T-helper 9 cell (primary cell): ENCODE measurements around the gene CD14.
"Not testable (repeated sequence)": the region's sequence is repeated elsewhere in the genome, so short reads cannot be mapped to it uniquely, and the experiment has no call there.

Experiments used
- DNase-seq: peaks from one replicate; pipeline ENCODE4 v3.0.0-alpha.2; 2020
- total RNA-seq, 2 donors: gene quantifications; one replicate each; lab custom pipeline; 2026; lab: John Stamatoyannopoulos, UW

Gene CD14
- total RNA-seq: 0.48 to 1.2 reads per million in 2 donors

GRCh38 chr5:140633021-140633471 lies at the start of gene CD14:
TSS of gene CD14 (minus strand) at chr5:140633175. CDS start at chr5:140633071, 104 bp downstream.
- no peak for DNase-seq

- no peak for DNase-seq
Measured at GRCh38 chr5:140678993-140679392, 46.0 kb upstream of the CD14 start.

GRCh38 chr5:140677947-140678346 lies 45.0 kb upstream of the CD14 start:
- DNase-seq: no peak

DNA sequence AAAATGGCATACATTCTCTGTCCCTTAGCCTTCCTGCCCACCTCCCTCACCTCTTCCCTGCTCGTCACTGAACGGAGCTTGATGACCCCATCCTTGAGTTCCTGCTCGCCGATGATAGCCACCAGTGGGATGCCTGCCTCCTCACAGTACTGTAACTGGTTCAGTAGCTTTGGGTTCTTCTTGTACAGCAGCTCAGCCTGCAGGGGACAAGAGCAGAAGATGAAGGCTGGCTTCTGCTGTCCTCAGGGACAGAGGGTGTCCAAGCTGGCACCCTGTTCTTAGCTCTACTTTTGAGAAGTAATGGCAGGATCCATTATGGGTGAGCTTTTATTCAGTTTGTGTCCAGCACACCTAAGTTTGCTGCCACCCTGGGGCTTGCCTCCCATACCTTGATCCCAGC lies 41.7 kb upstream of the CD14 start:
- DNase-seq: no peak

GRCh38 chr5:140674211-140674610 lies 41.2 kb upstream of the CD14 start:
- DNase-seq: no peak

DNA sequence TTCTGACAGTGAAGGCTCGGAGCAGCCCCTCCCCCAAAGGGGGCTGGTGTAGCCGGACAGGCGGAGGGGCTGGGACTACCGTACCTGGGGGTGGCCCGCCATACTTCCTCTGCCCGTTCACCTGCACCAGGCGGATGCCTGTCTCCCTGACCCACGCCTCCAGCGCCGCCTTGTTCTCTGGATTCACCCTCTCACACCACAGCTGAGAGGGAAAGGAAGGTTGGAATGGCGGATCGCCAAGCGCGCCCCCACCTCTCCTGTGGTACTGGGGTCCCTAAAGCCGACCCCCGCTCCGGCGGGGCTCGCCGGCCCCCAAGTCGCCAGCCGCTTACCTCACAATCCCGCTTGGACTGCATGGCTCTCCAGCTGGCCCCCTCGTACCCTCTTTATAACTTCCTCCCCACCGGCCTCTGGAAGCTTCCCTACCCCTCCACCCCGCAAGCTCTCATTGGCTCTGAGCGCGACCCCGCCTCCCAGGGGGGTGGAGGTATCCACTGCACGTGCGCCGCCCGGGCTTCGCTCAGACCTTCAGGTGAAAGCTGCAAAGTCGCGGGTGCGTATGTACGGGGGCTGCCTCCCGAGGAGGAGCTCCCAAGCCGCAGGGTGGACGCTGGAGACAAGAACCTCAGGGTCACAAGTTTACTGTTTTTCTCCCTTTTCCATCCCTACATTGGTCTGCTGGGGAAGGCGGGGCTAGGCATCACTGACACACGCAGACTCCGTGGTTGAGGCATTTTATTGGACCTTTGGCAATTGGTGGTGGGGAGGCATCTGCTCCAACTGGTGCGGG lies 40.4 kb upstream of the CD14 start, which contains the start of gene DND1:
Gene DND1 (minus strand): TSS at position 390 of the 790 bp plus-strand sequence. CDS start 34 bp downstream, at position 356.
- DNase-seq: no peak

- DNase-seq: no peak
Measured at GRCh38 chr5:140672455-140673186, 39.6 kb upstream of the CD14 start.

DNA sequence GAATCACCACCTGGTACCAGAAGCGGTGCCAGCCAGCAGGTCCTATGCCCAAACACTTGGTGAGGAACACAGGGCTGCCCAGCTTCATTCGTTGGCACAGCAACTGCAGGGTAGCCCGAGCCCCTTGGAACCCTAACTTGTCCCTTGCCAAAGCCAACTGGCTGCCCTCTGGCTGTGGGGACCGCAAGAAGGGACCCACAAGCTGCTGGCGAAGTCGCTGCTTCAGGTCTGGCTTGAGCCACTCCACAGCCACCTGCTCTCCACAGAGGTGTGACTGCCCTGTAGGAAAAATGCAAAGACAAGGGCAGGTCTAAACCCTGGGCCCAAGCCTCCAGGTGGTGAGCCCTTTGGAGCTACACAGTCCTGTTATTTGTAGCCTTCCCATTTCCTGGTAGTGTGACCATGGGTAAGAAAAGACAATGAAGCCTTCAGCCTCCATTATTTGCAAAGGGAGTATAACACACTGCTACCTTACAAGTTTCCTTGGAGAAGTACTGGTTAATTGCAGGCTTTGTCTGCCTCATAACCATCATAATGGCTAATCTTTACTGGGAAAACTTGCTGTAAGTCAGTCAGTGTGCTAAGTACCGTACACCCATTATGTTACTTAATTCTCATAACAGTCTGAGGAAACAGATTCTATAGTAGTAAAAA lies 38.6 kb upstream of the CD14 start:
- no peak for DNase-seq

GRCh38 chr5:140671035-140671434 lies 38.1 kb upstream of the CD14 start:
- DNase-seq: not testable (repeated sequence)

- peak; percentile 95 for DNase-seq
Measured at GRCh38 chr5:140664359-140665119, 31.6 kb upstream of the CD14 start, which contains the start of gene WDR55. TSS of gene WDR55 (plus strand) at chr5:140664904. CDS start at chr5:140664913, 9 bp downstream.

GRCh38 chr5:140664030-140664358 lies 31.0 kb upstream of the CD14 start:
- DNase-seq: no peak

DNA sequence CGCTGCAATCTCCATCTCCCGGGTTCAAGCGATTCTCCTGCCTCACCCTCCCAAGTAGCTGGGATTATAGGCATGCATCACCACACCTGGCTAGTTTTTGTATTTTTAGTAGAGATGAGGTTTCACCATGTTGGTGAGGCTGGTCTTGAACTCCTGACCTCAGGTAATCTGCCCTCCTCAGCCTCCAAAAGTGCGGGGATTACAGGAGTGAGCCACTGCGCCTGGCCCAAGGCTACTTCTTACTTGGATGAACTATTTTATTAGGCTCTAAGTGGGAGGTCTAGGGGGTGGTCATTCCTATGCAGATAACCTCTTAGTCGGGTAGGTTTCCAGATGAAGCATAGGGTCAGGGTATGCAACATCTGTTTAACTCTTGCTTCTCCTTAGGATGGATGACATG lies 27.4 kb upstream of the CD14 start:
- not testable (repeated sequence) for DNase-seq

GRCh38 chr5:140658870-140659269 lies 25.9 kb upstream of the CD14 start:
- DNase-seq: no peak

DNA sequence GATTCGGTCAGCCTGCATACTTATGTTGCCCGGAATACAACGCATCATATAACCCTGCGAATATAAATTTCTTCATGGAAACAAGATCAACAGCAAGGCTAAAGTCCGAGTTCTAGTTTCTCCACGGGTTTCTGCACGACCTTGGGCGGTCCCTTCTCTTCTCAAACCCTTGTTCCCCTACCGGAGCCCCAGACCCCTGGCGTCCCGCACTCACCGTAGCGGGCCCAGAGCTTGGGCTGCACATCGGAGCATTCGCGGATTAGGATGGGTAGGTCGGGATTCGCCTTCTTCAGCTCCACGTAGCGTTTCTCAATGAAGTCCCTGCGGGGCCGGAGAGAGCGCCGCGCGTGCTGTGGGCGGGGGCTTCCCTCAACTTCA lies 14.1 kb upstream of the CD14 start:
- no peak for DNase-seq

DNA sequence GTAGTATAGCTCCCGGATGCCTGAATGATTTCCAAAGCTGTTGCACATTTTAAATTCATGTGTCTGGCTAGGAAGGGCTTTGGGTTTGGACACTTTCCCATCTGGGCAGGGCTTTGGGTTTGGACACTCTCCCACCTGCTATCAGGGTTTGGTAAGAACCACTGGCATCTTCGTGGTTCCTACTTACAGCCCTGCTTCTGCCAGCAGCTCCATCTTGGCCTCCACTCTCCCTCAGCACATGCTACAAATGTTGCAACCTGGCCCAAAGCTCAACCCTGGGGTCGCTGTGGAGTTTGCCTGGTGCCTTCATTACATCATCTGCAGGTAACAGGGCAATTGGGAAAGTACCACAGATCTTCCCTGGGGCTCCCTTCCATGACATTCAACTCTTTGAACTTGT lies 9.7 kb upstream of the CD14 start:
- no peak for DNase-seq

- no peak for DNase-seq
Measured at GRCh38 chr5:140641716-140642115, 8.7 kb upstream of the CD14 start.

GRCh38 chr5:140639148-140639981 lies 6.4 kb upstream of the CD14 start, which contains the start of gene TMCO6:
TSS of gene TMCO6 (plus strand) at chr5:140639451. CDS start at chr5:140639528, 77 bp downstream.
- DNase-seq: peak; percentile 98

DNA sequence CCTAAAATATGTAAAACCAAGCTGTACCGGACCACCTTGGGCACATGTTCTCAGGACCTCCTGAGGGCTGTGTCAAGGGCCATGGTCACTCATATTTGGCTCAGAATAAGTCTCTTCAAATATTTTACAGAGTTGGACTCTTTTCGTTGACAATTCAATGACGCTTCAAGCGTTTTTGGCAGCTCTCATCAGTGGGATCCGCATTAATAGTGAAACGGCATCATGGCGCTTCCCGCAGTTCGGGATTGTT lies 5.8 kb upstream of the CD14 start:
- DNase-seq: not testable (repeated sequence)

DNA sequence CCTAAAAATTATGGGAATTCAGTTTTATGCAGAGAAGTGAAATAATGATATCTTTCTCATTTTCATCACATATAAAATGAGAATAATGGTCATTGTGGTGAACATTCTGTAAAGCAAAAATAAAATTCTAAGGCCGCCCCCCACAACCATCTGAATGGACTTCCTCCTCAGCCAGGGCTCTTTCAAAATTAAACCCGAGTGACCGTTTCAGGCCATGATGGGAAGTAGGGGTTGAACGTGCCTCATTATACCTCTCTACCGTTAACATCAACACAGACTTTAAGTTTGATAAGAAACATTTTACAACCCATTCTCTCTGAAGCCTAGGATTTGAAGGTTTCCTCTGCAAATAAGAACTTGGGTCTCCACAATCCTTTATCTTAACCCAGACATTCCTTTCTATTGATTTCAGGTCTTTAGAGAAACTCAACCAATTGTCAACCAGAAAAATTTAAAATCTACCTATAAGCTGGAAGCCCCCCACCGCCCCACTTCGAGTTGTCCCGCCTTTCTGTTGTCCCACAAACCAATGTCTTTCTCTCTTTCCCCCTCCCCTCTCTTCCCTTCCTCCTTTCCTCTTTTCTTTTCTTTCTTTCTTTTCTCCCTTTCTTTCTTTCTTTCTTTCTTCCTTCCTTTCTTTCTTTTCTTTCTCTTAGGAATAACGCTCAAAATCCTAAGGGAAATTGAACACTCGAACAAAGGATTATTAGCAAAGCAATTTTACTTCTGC lies 4.6 kb upstream of the CD14 start:
- DNase-seq: no peak

- DNase-seq: no peak
Measured at GRCh38 chr5:140635291-140636257, 2.6 kb upstream of the CD14 start.
